NCI-H2171 (cell line): ENCODE data around the gene FCHSD1.

Experiments used
- DNase-seq: peaks from one replicate; lab custom pipeline; 2025; lab: John Stamatoyannopoulos, UW

Gene FCHSD1

GRCh38 chr5:141672841-141673813 lies 21.9 kb upstream of the FCHSD1 start:
- DNase-seq, result no peak

DNA sequence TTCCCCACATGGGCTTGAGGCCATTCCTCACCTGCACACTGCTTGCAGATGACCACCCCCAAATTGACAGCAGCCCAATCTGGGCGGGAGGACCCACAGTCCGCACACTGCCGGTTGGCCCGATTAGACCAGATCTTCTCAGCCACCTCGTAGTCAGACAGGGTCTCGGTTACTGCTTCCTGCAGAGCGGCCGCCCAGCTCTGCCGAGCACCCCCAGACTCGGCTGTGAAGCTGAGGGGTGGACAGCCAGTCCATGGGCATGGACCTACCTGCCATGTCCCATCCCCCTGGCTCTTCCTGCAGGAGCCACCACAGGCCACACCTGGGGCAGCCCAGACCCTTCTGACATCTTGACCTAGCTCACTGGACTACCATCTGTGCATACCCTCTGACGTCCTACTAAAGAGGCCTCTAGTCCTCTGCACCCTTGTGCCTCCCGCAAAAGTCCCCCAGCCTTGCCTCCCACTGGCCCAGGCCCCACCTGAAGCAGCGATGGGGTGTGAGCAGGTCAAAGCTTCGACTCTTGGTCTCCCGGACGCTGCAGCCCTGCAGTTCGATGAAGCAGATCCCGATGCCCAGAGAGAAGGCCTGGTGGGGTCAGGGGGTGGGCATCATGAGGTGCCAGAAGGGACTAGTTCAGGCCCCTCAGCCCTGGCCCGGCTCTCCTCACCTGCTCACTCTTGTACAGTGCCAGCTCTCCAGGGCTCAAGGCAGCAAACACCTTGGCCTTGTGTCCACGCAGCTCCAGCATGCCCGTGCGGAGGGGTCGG lies 21.0 kb upstream of the FCHSD1 start:
- no peak for DNase-seq

DNA sequence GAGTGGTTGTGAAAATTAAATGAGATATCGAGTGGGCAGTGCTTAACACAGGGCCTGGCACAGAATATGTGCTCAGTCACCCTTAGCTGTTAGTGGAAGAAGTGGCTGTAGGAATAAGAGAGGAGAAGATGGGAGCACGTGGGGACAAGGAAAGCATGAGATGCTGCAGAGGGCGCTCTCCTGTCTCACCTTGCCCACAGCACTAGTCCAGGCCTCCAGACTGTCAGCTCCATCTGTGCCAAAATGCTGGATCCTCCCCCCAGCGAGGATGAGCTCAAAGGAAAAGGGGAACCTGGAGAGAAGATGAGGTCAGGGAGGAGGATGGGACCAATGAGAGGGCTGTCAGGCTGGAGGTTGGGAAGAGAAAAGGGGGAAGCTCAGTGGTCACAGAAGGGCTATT lies 18.3 kb upstream of the FCHSD1 start:
- DNase-seq, result no peak

- no peak for DNase-seq
Measured at GRCh38 chr5:141668601-141669265, 17.5 kb upstream of the FCHSD1 start.

GRCh38 chr5:141665995-141666940 lies 15.1 kb upstream of the FCHSD1 start:
- DNase-seq, result no peak

GRCh38 chr5:141664733-141665461 lies 13.7 kb upstream of the FCHSD1 start:
- DNase-seq, result peak; percentile 7

- no peak for DNase-seq
Measured at GRCh38 chr5:141663506-141663905, 12.3 kb upstream of the FCHSD1 start.

GRCh38 chr5:141662028-141662427 lies 10.8 kb upstream of the FCHSD1 start:
- no peak for DNase-seq

GRCh38 chr5:141657937-141658545 lies 6.8 kb upstream of the FCHSD1 start:
- DNase-seq, result no peak

DNA sequence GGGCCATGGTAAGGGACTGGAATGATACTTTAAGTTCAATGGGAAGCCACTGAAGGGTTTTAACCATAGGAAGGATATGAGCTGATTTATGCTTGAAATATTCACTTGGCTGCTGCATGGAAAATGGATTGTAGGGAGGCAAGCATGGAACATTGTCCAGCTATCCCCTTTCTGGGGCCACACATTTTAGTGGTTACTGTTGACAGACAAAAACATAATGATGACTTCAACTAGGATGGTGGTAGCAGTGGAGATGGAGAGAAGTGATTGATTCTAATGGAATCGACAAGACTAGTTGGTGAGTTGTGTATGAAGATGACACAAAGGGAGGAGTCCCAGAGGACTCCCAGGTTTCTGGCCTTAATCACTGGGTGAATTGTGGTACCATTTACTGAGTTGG lies 6.2 kb upstream of the FCHSD1 start:
- DNase-seq, result no peak

DNA sequence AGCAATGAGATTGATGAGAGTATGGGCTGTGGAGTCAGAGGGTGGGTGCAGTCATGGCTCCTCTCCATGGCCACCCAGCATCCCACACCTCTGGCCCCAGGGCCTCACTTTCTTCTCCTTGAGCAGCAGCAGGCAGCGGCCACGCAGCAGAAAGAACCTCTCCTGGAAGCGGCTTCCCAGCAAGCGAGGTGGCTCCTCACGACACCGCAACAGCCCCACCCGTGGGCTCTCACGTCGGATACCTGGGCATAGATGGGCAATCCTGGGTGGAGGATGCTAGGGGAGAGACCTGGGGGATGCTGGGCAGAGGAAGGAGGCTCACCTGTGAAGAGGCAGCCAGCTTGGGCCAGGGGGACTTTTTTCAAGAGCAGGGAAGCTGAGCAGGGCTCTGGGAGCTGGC lies 5.2 kb upstream of the FCHSD1 start:
- DNase-seq, result no peak

DNA sequence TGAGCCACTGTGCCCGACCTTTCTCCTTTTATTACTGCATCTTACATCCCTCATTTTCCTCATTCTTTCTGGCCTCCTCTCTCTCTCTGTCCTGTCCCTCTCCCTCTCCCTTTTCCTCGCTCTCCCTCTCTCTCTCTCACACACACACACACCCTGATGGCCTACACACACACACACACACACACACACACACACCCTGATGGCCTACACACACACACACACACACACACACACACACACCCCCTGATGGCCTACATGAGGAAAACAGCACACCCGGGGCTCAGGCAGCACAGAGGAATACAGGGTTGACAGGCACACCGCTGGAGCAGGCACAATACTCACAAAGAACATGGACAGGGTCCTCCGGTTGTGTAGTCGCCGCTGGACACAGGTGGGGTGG lies 3.8 kb upstream of the FCHSD1 start:
- DNase-seq, result no peak

- no peak for DNase-seq
Measured at GRCh38 chr5:141654298-141654697, 3.1 kb upstream of the FCHSD1 start.

GRCh38 chr5:141651728-141652105 lies 499 bp upstream of the FCHSD1 start:
- DNase-seq, result no peak

GRCh38 chr5:141649972-141650371 lies 1.2 kb downstream of the FCHSD1 start:
- DNase-seq, result no peak

- DNase-seq, result no peak
Measured at GRCh38 chr5:141649056-141649688, 2.0 kb downstream of the FCHSD1 start.

DNA sequence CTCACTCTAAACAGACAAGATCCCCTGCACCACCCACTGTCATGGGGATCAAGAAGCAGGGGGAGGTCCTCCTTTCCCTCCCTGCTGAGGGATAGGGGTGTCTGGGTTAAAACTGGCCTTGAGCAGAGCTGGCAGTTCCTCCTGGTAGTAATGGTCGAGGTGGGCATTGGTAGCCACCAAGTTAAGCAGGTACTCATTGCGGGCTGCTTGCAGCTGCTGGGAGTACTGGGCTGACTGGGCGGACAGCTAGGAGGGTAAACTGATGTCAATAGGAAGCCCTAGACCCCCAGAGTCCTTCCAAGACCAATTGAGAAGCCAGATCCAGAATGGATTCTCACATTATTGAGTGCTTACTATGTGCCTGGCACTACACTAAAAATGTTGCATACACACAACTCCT lies 3.4 kb downstream of the FCHSD1 start:
- DNase-seq, result no peak

GRCh38 chr5:141647242-141647641 lies 4.0 kb downstream of the FCHSD1 start:
- no peak for DNase-seq

DNA sequence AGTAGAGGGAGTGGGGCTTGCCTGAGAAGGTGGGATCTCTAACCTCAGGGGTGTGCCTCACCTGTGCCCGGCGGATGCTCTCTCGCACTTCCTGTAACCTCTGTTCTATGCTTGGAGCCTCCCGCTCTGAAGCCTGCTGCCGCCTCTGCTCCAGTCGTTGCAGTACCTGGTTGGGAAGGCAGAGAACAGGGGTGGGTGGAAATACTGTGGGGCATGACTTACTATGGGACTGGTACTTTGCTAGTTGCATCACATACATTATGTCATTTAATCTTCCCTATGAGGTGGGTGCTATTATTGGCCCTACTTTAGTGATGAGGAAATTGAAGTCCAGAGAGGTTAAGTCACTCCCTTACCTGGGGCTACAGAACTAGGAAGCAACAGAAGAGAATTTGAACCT lies 5.2 kb downstream of the FCHSD1 start:
- no peak for DNase-seq
